GM19328 (cell line): ENCODE data around the gene EFNA5.

Experiments
- ATAC-seq: cut with Tn5 transposase; IDR thresholded peaks from one replicate; pipeline ENCODE4 v1.9.1; 2021; ENCODE audit warnings: mild to moderate bottlenecking, moderate library complexity; ENCODE audit not compliant: unreplicated experiment

Gene EFNA5

DNA sequence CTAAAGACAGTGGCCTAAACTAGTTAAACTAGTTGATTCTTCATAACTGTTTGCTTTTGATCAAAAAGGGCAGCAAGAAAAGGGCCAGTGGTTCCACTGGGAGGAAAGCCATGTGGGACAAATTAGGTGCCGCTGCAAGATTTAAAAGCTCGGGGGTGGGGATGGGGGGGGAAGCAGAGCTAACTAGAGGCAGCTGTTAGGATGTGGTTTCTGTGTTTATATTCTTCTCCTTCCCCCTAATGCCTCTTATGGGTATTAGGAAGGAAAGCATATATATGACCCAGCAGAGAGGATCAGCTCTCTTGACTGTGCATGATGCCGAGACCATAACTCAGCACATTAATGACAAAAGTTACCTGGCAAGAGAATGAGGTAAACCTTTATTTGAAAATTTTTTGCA is 65.7 kb downstream of the EFNA5 start:
- no peak for ATAC-seq

- no peak for ATAC-seq
Measured at GRCh38 chr5:107604146-107604910, 66.4 kb downstream of the EFNA5 start.

GRCh38 chr5:107603349-107603748 is 67.4 kb downstream of the EFNA5 start:
- no peak for ATAC-seq

DNA sequence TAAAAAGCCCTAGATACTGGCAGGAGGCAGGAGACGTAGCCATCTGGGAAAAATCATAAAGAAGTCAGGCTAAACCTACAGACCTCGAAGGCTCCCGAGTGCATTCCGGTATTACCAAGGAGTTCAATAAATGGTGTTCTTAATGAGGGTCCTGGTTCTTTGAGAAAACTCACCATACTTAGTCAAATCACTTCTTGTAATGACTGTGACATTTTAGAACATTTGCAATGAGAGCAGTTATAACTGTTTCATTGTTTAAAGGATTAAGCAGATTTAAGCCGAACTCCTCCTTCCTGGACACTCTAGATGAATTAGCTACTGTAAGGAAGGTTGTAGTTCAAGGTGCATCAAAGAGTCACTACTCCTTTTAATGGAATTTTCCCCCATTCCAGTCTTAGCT is 67.8 kb downstream of the EFNA5 start:
- no peak for ATAC-seq

GRCh38 chr5:107601076-107601475 is 69.7 kb downstream of the EFNA5 start:
- ATAC-seq: no peak

DNA sequence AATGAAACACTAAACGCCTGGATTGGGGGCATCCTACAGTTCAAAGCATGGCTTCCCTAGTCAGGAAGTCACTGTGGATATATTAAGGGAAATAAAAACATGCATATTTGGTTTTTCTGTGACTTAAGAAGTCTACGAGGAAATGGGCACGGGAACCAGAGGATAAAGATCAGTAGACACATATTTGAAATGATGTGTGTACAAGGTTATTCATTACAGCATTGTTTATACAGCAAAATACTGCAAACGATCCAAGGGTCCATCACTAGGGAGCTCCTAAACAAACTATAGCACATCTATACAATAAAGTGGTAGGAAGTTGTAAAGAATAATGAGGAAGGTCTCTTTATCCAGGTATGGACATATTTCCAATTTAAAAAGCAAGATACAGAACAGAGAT is 71.8 kb downstream of the EFNA5 start:
- no peak for ATAC-seq

DNA sequence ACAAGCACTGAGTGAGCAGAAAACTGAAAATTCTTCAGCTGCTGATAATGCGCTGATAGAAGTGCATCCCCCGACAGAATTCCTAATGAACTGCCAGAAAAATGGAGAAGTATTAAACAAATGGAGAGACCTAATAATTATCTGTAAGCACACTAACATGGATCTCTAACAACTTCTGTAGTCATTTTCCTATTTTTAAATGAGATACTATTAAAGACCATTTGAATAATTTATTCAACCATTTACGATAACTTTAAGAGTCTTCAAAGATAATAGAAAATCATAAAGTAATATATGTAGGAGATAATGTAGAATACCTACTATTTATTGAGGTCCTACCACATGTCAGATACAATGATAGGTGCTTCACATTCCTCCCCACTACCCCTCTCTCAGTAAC is 72.9 kb downstream of the EFNA5 start:
- no peak for ATAC-seq

GRCh38 chr5:107597247-107597646 is 73.5 kb downstream of the EFNA5 start:
- no peak for ATAC-seq

DNA sequence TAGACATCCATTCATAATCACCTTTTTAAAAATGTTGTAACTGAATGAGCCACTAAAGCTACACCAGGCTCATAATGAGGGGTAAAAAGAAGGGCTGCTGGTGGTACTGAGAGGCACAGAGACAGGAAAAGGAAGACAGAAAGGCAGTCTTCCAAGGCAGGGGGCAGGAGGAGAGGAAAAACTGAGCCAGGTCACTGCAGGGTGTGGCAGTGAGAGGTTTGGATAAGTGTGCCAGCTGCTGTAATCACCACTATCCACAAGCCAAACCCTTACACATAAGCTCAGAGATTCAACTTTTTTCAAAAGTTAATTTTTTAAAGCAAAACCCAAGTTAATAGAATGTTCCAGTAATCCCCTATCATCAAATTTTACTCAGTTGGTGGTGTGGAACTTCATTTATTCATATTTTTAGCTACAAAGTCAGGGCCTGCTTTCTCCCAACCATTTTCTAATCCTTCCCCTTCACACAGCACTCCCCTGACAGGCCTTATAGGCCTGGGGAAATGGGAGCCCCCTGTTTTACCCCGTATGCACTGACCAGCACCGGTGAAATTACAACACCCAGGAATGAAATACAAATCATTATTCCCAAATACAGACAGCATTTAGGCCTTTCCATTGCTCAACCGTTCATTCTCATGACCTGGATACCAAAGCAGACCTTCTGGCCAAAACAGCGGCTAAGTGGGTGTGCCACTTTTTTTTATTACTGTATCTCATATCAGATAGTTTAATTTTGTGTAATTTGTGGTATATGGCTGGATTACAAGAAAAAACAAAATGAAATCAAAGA is 76.3 kb downstream of the EFNA5 start:
- ATAC-seq: no peak

GRCh38 chr5:107593009-107593408 is 77.7 kb downstream of the EFNA5 start:
- ATAC-seq: no peak

GRCh38 chr5:107592515-107592914 is 78.2 kb downstream of the EFNA5 start:
- no peak for ATAC-seq

DNA sequence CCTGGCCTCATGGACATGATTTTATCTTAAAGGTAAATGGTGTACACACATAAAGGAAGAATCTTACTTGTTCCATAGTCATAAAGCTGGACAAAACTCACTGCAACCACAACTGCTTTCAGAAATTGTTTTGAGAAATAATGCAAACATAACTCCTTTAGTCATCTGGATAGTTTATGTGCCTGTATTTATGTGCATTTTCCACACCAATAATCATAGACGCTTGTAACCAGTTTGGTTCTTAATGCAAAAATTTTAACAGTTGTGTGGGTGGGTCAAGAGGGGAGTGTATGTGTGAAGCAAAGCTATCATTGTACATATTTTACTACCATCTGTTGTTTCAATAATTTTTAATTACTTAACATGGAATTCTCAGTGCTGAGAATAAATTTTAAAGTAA is 80.1 kb downstream of the EFNA5 start:
- ATAC-seq: no peak

DNA sequence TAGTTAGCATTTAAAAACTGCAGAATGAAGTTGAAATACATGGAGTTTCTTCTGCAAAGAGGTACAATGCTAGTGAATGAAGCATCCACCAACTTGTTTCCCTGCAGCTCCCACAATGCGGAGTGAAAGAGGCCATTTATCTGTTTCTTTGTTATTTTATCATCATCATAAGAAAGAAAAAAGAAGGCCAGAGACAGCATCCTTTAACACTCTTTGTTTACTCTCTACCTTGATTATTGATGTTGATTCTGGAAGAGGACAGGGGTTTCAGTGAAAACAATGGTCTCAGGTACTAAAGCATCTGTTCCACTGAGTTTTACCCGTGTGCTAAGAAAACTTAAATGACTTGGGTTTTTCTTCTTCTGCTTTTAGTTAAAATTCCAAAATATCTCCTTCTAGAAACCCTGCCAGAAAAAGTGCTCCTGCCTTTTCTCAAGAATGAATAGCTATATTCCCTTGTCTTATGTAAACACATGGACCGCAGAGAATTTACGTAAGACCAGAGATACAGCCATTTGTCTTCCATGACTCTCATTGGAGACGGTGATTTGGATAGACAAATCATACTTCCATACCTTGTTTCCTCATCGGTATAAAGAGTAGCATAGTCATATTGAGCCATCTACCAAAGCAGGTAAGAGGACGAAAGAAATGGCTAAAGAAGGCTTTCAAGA is 81.1 kb downstream of the EFNA5 start:
- no peak for ATAC-seq

- no peak for ATAC-seq
Measured at GRCh38 chr5:107582625-107583024, 88.1 kb downstream of the EFNA5 start.

DNA sequence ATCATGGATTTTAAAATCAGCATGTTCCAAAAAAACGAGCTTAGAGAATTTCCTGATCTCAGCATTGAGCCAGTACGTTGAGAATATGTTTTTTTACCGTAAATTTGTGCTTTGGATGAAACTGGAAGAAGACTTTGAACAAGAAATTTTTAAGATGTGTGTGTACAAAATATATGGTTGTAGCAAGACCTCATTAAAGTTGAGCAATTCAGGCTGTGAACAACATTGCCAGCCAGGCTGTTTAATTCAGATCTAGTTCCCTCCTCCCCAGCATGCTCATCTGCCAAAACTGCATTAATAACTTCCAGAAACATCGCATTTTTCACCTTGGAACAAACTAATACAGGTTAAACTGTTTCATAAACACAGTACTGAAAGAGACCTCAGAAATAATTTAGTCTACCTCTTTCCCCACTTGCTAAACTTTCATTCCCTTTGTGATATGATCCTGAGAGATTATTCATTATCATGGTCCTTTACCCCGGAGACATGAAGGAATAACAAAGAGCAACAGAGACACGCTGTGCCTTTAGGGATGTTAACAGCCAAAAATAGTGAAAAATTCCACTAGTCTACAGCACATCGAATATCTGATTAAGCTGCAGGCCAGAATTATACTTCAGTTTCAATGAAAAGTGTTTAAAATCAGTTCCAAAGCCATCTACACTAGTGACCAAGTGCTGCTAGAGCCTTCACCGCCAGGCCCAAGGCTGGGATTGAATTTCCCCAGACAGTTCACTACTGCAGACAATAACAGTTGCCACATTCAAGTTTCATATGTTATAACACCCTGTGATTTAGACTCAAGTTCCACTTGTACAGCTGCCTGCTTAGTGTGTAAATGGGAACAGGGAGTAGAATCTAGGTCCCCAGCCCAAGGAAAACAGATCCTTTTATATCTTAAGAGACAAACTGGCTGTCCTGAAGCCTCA is 89.6 kb downstream of the EFNA5 start:
- no peak for ATAC-seq

DNA sequence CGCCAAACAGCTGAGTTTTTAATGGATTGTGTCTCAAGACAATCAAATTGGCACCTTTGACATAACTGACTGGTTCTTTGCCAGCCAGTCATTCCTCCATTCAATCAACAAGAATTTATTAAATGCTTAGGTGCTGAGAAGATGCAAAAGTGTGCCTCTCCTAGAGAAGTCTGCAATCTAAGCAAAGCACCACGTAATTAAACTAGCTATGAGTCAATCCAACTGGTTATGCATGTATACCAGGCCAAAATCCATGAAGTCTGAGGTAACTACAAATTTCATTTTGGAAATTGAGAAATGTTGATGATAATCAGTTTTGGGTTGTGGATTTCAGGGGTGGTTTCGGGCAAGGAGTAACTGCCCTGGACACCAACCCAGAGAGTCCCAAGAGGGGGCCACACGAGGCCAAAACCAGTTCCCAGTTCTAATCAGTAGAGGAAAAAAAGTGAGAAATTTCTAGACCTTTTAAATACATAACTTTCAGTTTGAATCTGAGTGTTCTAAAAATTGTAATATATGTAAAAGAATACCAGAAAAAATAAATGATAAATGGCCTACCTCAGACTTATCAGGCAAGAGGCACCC is 92.6 kb downstream of the EFNA5 start:
- ATAC-seq: no peak

- no peak for ATAC-seq
Measured at GRCh38 chr5:107577394-107577950, 93.3 kb downstream of the EFNA5 start.

GRCh38 chr5:107576736-107577393 is 93.9 kb downstream of the EFNA5 start:
- no peak for ATAC-seq

- no peak for ATAC-seq
Measured at GRCh38 chr5:107576155-107576554, 94.6 kb downstream of the EFNA5 start.

- no peak for ATAC-seq
Measured at GRCh38 chr5:107574287-107574686, 96.5 kb downstream of the EFNA5 start.
